ENCODE data around the gene TBC1D10B.

Gene TBC1D10B

DNA sequence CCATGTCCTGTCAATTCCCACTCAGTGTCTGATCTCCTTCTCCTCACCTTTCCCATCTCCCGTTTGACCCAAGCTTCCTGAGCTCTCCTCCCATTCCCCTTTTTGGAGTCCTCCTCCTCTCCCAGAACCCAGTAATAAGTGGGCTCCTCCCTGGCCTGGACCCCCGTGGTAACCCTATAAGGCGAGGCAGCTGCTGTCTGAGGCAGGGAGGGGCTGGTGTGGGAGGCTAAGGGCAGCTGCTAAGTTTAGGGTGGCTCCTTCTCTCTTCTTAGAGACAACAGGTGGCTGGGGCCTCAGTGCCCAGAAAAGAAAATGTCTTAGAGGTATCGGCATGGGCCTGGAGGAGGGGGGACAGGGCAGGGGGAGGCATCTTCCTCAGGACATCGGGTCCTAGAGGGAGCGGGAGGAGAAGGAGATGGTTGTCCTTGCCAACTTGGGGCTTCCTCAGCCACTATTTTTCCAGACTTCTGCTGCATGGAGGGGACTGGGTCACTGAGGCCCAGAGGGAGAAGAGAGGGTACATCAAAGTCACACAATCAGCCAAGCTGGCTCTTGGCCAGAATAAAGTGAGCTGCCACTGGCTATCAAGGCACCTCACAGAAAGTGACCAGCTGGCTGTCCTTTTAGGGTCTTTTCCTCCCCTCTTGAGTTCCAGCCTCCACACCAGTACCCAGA is 1.9 kb upstream of the TBC1D10B start:
- no peaks in the 10 kb centered on the region for H3K9me3 ChIP-seq (ENCODE audit: control insufficient read depth, low read length)

DNA sequence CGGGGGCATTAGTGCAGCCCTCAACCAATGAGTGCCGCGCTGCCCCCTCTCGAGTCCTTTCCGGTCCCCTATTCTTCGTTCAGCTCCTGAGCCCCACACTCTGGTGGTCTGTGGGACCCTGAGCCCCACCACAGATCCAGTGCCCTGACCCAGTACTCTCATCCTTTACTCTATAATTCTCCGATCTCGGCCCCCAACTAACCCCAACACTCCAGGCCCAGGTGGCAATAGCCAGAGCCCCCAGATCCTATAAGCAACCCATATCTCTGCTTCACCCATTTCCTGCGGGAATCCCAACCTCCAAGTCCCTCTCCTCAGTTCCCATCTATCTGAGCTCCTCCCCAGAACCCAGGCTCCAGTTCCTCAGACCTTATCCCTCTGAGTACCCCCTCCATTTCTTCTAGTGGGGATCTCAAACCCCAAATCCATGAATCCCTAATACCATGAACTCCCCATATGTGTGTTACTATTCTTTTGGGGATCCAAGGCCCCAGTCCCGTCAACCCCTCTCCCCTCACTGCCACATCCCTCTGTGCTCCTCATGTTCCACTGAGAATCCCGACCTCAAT is 1.0 kb upstream of the TBC1D10B start:
- Histone ChIP-seq H3K4me1 (peaks cover 15% of the 10 kb centered on the region), H3K27ac (peak overlapping the region; percentile 85), H3K9me3 (ENCODE audit: control insufficient read depth, low read length) (no peaks in the 10 kb centered on the region), H3K27me3 (ENCODE audit: control insufficient read depth, insufficient read depth, low read length) (no peaks in the 10 kb centered on the region), H3K79me2 (peaks cover 25% of the 10 kb centered on the region), H3K4me3 (ENCODE audit: low read depth, low read length) (peak overlapping the region; percentile 60), H2AFZ (peak overlapping the region; percentile 77), H3K36me3 (ENCODE audit: control insufficient read depth, insufficient read depth, low read length) (no peaks in the 10 kb centered on the region), H3K9ac (peak overlapping the region; percentile 16), H3K4me2 (ENCODE audit: low read length) (peak overlapping the region; percentile 91)
- TF ChIP-seq, protein P1, sequence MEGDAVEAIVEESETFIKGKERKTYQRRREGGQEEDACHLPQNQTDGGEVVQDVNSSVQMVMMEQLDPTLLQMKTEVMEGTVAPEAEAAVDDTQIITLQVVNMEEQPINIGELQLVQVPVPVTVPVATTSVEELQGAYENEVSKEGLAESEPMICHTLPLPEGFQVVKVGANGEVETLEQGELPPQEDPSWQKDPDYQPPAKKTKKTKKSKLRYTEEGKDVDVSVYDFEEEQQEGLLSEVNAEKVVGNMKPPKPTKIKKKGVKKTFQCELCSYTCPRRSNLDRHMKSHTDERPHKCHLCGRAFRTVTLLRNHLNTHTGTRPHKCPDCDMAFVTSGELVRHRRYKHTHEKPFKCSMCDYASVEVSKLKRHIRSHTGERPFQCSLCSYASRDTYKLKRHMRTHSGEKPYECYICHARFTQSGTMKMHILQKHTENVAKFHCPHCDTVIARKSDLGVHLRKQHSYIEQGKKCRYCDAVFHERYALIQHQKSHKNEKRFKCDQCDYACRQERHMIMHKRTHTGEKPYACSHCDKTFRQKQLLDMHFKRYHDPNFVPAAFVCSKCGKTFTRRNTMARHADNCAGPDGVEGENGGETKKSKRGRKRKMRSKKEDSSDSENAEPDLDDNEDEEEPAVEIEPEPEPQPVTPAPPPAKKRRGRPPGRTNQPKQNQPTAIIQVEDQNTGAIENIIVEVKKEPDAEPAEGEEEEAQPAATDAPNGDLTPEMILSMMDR (IDR thresholded peaks at IDR 0.05), result no peak

More for the DNA sequence above, 1.9 kb upstream of the TBC1D10B start:
- Histone ChIP-seq H2AFZ (peak overlapping the region; percentile 77), H3K4me3 (ENCODE audit: low read depth, low read length) (no peak overlapping the region), H3K27ac (no peak overlapping the region), H3K9ac (no peak overlapping the region), H3K27me3 (ENCODE audit: control insufficient read depth, insufficient read depth, low read length) (no peaks in the 10 kb centered on the region), H3K4me2 (ENCODE audit: low read length) (no peak overlapping the region), H3K36me3 (ENCODE audit: control insufficient read depth, insufficient read depth, low read length) (no peaks in the 10 kb centered on the region), H3K79me2 (peaks cover 19% of the 10 kb centered on the region), H3K4me1 (peaks cover 16% of the 10 kb centered on the region)
- TF ChIP-seq, protein P1 (IDR thresholded peaks at IDR 0.05), result no peak

DNA sequence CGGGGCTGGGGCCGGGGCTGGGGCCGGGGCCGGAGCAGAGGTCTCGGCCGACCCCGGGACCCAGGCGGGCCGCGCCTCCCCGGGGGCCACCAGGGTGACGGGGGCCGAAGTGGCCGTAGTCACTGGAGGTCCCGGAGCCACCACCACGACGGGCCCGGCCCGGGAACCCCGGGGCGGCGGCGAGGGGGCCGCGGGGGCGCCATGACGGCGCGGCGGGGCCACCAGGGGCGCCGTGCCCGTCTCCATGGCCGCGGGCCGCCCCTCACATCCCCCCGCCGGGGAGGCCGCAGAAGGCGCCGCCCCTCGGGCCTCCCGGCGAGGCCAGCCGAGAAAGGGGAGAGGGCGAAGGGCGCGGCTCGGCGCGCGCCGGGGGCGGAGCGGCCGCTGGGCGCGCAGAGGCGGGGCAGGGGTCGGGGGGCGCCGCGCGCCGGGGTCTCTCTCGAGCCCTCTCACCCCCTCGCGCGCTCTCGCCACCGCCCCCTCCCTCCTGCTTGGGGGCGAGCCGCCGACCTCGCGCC is 297 bp downstream of the TBC1D10B start:
- H3K4me2 ChIP-seq (ENCODE audit: low read length), result peak overlapping the region; percentile 92
- peaks cover 15% of the 10 kb centered on the region for H3K4me1 ChIP-seq
- peaks cover 25% of the 10 kb centered on the region for H3K79me2 ChIP-seq
- no peaks in the 10 kb centered on the region for H3K36me3 ChIP-seq (ENCODE audit: control insufficient read depth, insufficient read depth, low read length)
- H2AFZ ChIP-seq, result peak overlapping the region; percentile 26
- TF ChIP-seq, protein P1 (IDR thresholded peaks at IDR 0.05), result no peak
- peak overlapping the region; percentile 40 for H3K9ac ChIP-seq
- H3K9me3 ChIP-seq (ENCODE audit: control insufficient read depth, low read length), result no peaks in the 10 kb centered on the region
- H3K27me3 ChIP-seq (ENCODE audit: control insufficient read depth, insufficient read depth, low read length), result no peaks in the 10 kb centered on the region
- H3K4me3 ChIP-seq (ENCODE audit: low read depth, low read length), result peak overlapping the region; percentile 83
- H3K27ac ChIP-seq, result no peak overlapping the region

DNA sequence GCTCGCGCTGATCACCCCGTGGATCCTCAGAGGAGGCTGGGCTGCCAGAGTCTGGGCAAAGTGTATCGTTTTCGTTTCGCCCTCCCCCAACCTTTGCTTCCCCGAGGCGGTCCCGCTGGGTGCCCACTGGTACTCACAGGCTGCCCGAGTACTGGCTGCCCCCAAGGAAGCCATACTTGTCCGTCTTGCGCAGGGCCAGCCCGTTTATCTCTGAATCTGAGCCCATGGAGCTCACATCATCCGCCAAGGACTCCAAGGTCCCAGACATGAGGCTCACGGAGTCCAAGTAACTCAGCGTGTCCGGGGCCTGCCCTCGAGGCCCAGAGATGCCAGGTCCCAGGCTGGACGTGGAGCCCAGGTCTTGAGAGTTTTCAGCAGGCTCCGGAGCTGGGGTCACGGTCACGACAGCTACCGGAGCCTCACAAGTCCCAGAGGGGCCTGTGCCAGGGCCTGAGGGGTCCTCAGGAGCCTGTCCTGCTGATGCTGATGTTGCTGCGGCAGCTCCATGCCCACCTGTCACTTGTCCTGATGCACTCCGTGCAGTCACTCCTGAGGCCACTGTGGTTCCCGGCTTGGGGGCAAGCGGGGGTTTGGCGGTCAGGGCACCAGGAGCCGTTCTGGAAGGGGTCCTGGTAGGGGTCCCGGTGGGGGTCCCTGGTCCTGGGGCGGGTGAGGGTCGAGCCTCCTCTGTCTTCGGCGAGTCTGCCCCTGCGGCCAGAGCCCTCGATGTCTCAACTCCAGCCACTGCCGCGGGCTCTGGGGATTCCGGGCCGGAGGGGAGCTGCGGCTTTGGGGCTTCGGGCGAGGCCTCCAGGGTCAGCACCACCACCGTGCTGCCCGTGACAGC is 980 bp downstream of the TBC1D10B start:
- Histone ChIP-seq H3K36me3 (ENCODE audit: control insufficient read depth, insufficient read depth, low read length) (no peaks in the 10 kb centered on the region), H3K4me3 (ENCODE audit: low read depth, low read length) (peak overlapping the region; percentile 83), H3K9me3 (ENCODE audit: control insufficient read depth, low read length) (no peaks in the 10 kb centered on the region), H3K4me1 (peaks cover 15% of the 10 kb centered on the region), H3K27ac (peak overlapping the region; percentile 12), H3K27me3 (ENCODE audit: control insufficient read depth, insufficient read depth, low read length) (no peaks in the 10 kb centered on the region), H3K4me2 (ENCODE audit: low read length) (peak overlapping the region; percentile 92), H3K79me2 (peaks cover 30% of the 10 kb centered on the region), H3K9ac (peak overlapping the region; percentile 40), H2AFZ (peak overlapping the region; percentile 26)
- TF ChIP-seq, protein P1 (IDR thresholded peaks at IDR 0.05), result no peak

All from parathyroid adenoma (tissue), 2 donors.